ENCODE measurements around the gene SYVN1. TPM values are rescaled to one million over a fixed set of nuclear protein-coding genes. Genes with fewer than 3 reads are reported as not detected.
A peak's percentile ranks its signal among the peaks of the same experiment; 100 is the strongest.

SYVN1 gene
- total RNA-seq, 4 donors from 2014 or later: 19.0 to 38.7 (median 26.0) TPM

- H3K4me1 ChIP-seq: peaks cover 7 to 74% (median 31%) of the 10 kb centered on the region in 3 donors
- no peak for ATAC-seq
These were observed 19.7 kb downstream of the SYVN1 start for GRCh38 chr11:65114538-65115171.

GRCh38 chr11:65113839-65114238, 20.5 kb downstream of the SYVN1 start:
- Histone ChIP-seq H3K27ac (no peak overlapping the region), H3K4me3 (no peak overlapping the region), H3K9me3 (no peaks in the 10 kb centered on the region), H3K27me3 (no peaks in the 10 kb centered on the region), H3K4me1 (peaks cover 7 to 74% (median 31%) of the 10 kb centered on the region in 3 donors), H3K36me3 (peaks cover 0 to 43% of the 10 kb centered on the region in 2 donors)
- no peak for TF ChIP-seq CTCF (IDR thresholded peaks at IDR 0.05)
- no peak for TF ChIP-seq POLR2AphosphoS5 (IDR thresholded peaks at IDR 0.05)
- no peak for TF ChIP-seq EP300 (IDR thresholded peaks at IDR 0.05)
- TF ChIP-seq POLR2A (IDR thresholded peaks at IDR 0.05): no peak
- WGBS, 2 donors (ENCODE audit: low coverage in 1 of 2): 31 to 64% methylated on average over 3 to 6 of the region's 6 CpGs
- ATAC-seq: no peak

More at GRCh38 chr11:65114538-65115171, 19.7 kb downstream of the SYVN1 start:
- H3K27me3 ChIP-seq: no peaks in the 10 kb centered on the region
- TF ChIP-seq EP300 (IDR thresholded peaks at IDR 0.05): no peak
- no peak for TF ChIP-seq POLR2AphosphoS5 (IDR thresholded peaks at IDR 0.05)
- no peak for TF ChIP-seq POLR2A (IDR thresholded peaks at IDR 0.05)
- no peak for TF ChIP-seq CTCF (IDR thresholded peaks at IDR 0.05)
- 75 to 100% methylated on average over 1 to 6 of the region's 11 CpGs for WGBS, 2 donors (ENCODE audit: low coverage in 1 of 2)
- no peak overlapping the region for H3K27ac ChIP-seq
- H3K36me3 ChIP-seq: peaks cover 0 to 43% of the 10 kb centered on the region in 2 donors
- no peak overlapping the region for H3K4me3 ChIP-seq
- H3K9me3 ChIP-seq: no peaks in the 10 kb centered on the region

GRCh38 chr11:65113361-65113756, 21.0 kb downstream of the SYVN1 start:
- no peak for ATAC-seq
- TF ChIP-seq POLR2AphosphoS5 (IDR thresholded peaks at IDR 0.05): no peak
- Histone ChIP-seq H3K9me3 (no peaks in the 10 kb centered on the region), H3K27ac (peak overlapping the region in 3 of 4 donors; percentile 75 to 84 (median 81)), H3K27me3 (no peaks in the 10 kb centered on the region), H3K36me3 (peaks cover 0 to 43% of the 10 kb centered on the region in 2 donors), H3K4me1 (peaks cover 7 to 72% (median 31%) of the 10 kb centered on the region in 3 donors), H3K4me3 (peak overlapping the region in 1 of 2 donors; percentile 56)
- WGBS, 2 donors (ENCODE audit: low coverage in 1 of 2): 13 to 20% methylated on average over 1 to 6 of the region's 14 CpGs

GRCh38 chr11:65112546-65113360, 21.6 kb downstream of the SYVN1 start:
- no CpG with 5 or more reads among the region's 57 CpGs for WGBS, 2 donors (ENCODE audit: low coverage in 1 of 2)
- Histone ChIP-seq H3K36me3 (peaks cover 0 to 45% of the 10 kb centered on the region in 2 donors), H3K4me1 (peaks cover 7 to 66% (median 31%) of the 10 kb centered on the region in 3 donors)

More at GRCh38 chr11:65112546-65113360, 21.6 kb downstream of the SYVN1 start:
- peak overlapping the region in 3 of 4 donors; percentile 75 to 84 (median 81) for H3K27ac ChIP-seq
- no peaks in the 10 kb centered on the region for H3K9me3 ChIP-seq
- ATAC-seq: peak; percentile 56
- TF ChIP-seq CTCF (IDR thresholded peaks at IDR 0.05) (peak in 3 of 4 experiments; percentile 89 to 94 (median 93)), EP300 (IDR thresholded peaks at IDR 0.05) (no peak), POLR2AphosphoS5 (IDR thresholded peaks at IDR 0.05) (peak; percentile 36), POLR2A (IDR thresholded peaks at IDR 0.05) (no peak)
- peak overlapping the region; percentile 36 to 56 for H3K4me3 ChIP-seq
- no peaks in the 10 kb centered on the region for H3K27me3 ChIP-seq
